ENCODE measurements around the gene MICAL2.

The MICAL2 gene

GRCh38 chr11:12103411-12104225, 6.8 kb upstream of the MICAL2 start:
- no peaks in the 10 kb centered on the region for H3K36me3 ChIP-seq (ENCODE audit: insufficient read depth, low read depth, low read length)
- peak overlapping the region; percentile 23; the same call in 1 of the 2 replicates for H3K4me3 ChIP-seq (ENCODE audit: low read length)
- no peak overlapping the region for H3K27ac ChIP-seq (ENCODE audit: low read length)
- peaks cover 19% of the 10 kb centered on the region; the same call in 1 of the 2 replicates for H3K27me3 ChIP-seq (ENCODE audit: insufficient read depth, low read length)
- H3K4me1 ChIP-seq (ENCODE audit: insufficient read depth, low read length) = peaks cover 19% of the 10 kb centered on the region
- no peak overlapping the region for H3K9ac ChIP-seq (ENCODE audit: low read depth, low read length)
- no peaks in the 10 kb centered on the region for H3K9me3 ChIP-seq (ENCODE audit: insufficient read depth, low read depth, low read length)

DNA sequence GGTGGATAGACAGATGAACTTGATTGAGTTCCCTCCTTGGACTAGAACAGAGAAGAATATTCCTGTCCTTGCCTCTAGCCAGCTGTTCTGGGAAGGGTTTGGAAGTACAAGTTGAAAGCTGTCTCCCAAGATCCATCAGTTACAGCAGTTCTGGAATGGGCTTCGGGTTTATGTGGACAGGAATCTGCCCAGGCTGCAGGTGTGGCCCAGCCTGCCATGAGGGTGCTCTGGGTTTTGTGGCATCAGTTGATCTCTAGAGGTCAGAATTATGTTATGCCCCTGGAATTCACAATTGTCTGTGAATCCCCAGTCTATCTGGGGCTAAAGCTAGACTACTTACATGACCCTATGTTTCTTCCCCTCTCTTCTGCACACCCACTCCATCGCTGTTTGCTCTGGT, 4.9 kb upstream of the MICAL2 start:
- H3K4me3 ChIP-seq (ENCODE audit: low read length) = no peak overlapping the region
- no peaks in the 10 kb centered on the region for H3K9me3 ChIP-seq (ENCODE audit: insufficient read depth, low read depth, low read length)
- H3K27ac ChIP-seq (ENCODE audit: low read length) = no peak overlapping the region
- no peaks in the 10 kb centered on the region for H3K36me3 ChIP-seq (ENCODE audit: insufficient read depth, low read depth, low read length)
- H3K27me3 ChIP-seq (ENCODE audit: insufficient read depth, low read length) = peaks cover 35% of the 10 kb centered on the region
- H3K9ac ChIP-seq (ENCODE audit: low read depth, low read length) = no peak overlapping the region
- H3K4me1 ChIP-seq (ENCODE audit: insufficient read depth, low read length) = peaks cover 19% of the 10 kb centered on the region

DNA sequence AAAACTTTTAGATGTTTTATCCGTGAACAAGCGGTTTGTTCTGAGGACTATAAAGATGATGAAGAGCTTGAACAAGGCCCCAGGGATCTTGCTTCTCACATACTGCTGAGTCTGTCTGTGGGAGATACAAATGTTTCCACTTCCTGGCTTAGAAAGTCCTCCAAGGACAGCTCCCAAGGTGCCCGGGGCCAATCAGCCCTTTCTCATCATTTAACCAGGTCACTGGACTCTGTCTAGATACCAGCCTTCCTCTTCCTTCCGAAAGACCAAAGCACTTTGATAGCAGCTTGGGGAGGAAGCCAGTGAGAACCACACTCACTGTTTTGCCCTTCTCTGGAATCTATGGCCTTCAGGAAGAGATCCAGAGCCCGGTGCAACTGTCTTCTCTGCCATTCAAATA, 4.3 kb upstream of the MICAL2 start:
- H3K9ac ChIP-seq (ENCODE audit: low read depth, low read length) = no peak overlapping the region
- no peak overlapping the region for H3K27ac ChIP-seq (ENCODE audit: low read length)
- peaks cover 40% of the 10 kb centered on the region for H3K27me3 ChIP-seq (ENCODE audit: insufficient read depth, low read length)
- peaks cover 19% of the 10 kb centered on the region for H3K4me1 ChIP-seq (ENCODE audit: insufficient read depth, low read length)
- H3K36me3 ChIP-seq (ENCODE audit: insufficient read depth, low read depth, low read length) = no peaks in the 10 kb centered on the region
- H3K9me3 ChIP-seq (ENCODE audit: insufficient read depth, low read depth, low read length) = no peaks in the 10 kb centered on the region
- H3K4me3 ChIP-seq (ENCODE audit: low read length) = no peak overlapping the region

DNA sequence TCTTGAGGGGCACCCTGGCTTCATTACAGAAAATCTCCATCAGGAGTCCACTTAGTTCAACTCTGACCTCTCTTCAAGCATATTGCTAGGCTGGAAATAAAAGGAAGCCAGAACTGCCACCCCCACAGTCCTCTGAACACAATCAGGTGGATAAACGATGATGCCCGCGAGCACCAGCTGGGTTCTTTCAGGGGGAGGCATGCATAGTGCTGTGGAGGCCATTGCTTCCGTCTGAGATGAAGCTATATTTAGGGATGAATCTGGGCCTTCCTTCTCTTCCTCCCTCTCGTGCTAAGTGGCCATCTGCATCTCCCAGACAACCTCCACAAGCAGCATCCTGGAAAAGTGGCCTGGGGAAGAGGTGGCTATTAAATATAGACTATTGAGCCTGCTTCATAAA, 3.9 kb upstream of the MICAL2 start:
- Histone ChIP-seq H3K4me3 (ENCODE audit: low read length) (no peak overlapping the region), H3K9ac (ENCODE audit: low read depth, low read length) (no peak overlapping the region), H3K27me3 (ENCODE audit: insufficient read depth, low read length) (peaks cover 44% of the 10 kb centered on the region), H3K27ac (ENCODE audit: low read length) (no peak overlapping the region), H3K4me1 (ENCODE audit: insufficient read depth, low read length) (peaks cover 19% of the 10 kb centered on the region), H3K36me3 (ENCODE audit: insufficient read depth, low read depth, low read length) (no peaks in the 10 kb centered on the region), H3K9me3 (ENCODE audit: insufficient read depth, low read depth, low read length) (no peaks in the 10 kb centered on the region)

DNA sequence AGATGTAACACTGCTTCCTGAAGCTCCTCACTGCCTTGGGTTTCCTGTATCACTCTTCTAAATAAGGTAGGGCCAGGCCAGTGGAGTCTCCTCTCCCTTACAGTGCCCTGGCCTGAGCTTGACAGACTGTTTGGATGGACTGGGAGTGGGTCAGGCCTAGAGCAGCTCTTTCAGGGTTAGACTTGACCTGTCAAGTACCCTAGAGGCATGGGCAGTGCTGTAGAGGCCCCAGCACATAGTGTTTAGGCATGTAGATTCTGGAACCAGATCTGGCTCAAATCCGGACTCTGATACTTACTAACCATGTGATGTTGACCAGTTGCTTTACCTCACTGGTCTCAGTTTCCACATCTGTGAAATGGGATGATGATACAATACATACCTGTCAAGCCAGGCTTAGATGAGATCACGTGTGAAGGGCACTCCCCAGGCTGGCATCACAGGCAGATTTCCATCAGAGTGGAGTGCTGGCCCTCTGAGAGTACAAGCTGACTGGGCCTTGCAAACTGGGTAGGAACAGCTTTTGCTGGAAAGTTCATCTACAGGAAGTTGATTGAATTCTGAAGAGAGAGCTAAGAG, 1.4 kb upstream of the MICAL2 start:
- H3K27me3 ChIP-seq (ENCODE audit: insufficient read depth, low read length) = peaks cover 62% of the 10 kb centered on the region
- H3K36me3 ChIP-seq (ENCODE audit: insufficient read depth, low read depth, low read length) = no peaks in the 10 kb centered on the region
- no peak overlapping the region for H3K4me3 ChIP-seq (ENCODE audit: low read length)
- no peaks in the 10 kb centered on the region for H3K9me3 ChIP-seq (ENCODE audit: insufficient read depth, low read depth, low read length)
- H3K27ac ChIP-seq (ENCODE audit: low read length) = no peak overlapping the region
- H3K9ac ChIP-seq (ENCODE audit: low read depth, low read length) = no peak overlapping the region
- H3K4me1 ChIP-seq (ENCODE audit: insufficient read depth, low read length) = peaks cover 2% of the 10 kb centered on the region

- no peaks in the 10 kb centered on the region for H3K4me1 ChIP-seq (ENCODE audit: insufficient read depth, low read length)
- no peaks in the 10 kb centered on the region for H3K36me3 ChIP-seq (ENCODE audit: insufficient read depth, low read depth, low read length)
- H3K9me3 ChIP-seq (ENCODE audit: insufficient read depth, low read depth, low read length) = no peaks in the 10 kb centered on the region
- H3K4me3 ChIP-seq (ENCODE audit: low read length) = peak overlapping the region; percentile 73
- H3K27ac ChIP-seq (ENCODE audit: low read length) = no peak overlapping the region
- peaks cover 56% of the 10 kb centered on the region for H3K27me3 ChIP-seq (ENCODE audit: insufficient read depth, low read length)
- no peak overlapping the region; the same call in 1 of the 2 replicates for H3K9ac ChIP-seq (ENCODE audit: low read depth, low read length)
Observed at GRCh38 chr11:12109591-12110196, 696 bp upstream of the MICAL2 start.

- Histone ChIP-seq H3K9me3 (ENCODE audit: insufficient read depth, low read depth, low read length) (no peaks in the 10 kb centered on the region), H3K4me1 (ENCODE audit: insufficient read depth, low read length) (no peaks in the 10 kb centered on the region), H3K27me3 (ENCODE audit: insufficient read depth, low read length) (peaks cover 55% of the 10 kb centered on the region), H3K36me3 (ENCODE audit: insufficient read depth, low read depth, low read length) (no peaks in the 10 kb centered on the region), H3K9ac (ENCODE audit: low read depth, low read length) (no peak overlapping the region), H3K27ac (ENCODE audit: low read length) (no peak overlapping the region), H3K4me3 (ENCODE audit: low read length) (peak overlapping the region; percentile 80)
Observed at GRCh38 chr11:12110714-12111548, 541 bp downstream of the MICAL2 start.

DNA sequence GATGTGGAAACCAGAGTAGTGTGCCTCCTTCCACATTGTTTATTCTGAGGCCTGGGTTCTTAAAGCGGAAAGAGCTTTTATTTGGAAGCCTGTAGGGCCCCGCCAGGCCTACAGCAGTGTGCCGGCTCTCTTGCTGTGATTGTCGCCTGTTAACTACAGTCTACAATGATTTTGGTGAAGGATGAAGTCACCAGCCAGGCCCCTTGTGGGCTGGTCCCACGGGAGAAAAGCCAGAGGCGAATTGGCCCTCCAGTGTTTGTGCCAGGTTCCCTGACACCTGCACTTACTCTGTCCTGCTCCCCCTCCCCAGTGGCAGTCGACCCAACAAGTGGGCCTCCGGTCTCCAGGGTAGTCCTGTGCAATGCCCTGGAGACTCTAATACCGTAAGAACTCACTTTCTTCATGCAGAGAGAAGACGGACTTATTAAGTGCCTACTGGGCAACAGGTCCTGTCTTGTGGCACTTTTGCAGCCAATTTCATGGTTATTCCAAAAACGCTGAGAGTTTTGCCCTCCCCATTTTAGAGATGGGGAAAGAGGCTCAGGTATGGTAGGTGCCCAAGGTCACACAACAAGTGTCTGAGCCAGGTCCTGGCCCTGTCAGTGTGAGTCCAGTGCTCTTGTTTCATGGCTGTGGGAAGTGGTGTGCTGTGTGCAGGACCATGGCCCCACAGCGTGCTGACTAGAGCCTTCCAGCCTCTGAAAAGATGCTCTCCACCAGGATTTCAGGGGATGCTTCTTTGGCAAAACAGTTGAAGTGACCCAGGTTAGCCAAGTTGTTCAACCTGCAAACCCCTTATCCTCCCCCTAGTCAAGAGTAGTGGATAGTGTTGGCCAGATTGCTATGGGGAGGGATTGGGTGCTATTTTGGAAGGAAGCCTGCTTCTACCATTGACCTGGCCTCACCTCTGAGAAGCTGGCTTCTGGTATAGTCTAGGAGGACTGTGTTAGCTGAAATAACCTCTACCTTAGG, 1.4 kb downstream of the MICAL2 start:
- peaks cover 51% of the 10 kb centered on the region for H3K27me3 ChIP-seq (ENCODE audit: insufficient read depth, low read length)
- H3K4me3 ChIP-seq (ENCODE audit: low read length) = peak overlapping the region; percentile 80
- no peaks in the 10 kb centered on the region for H3K4me1 ChIP-seq (ENCODE audit: insufficient read depth, low read length)
- no peak overlapping the region for H3K9ac ChIP-seq (ENCODE audit: low read depth, low read length)
- H3K27ac ChIP-seq (ENCODE audit: low read length) = no peak overlapping the region
- no peaks in the 10 kb centered on the region for H3K36me3 ChIP-seq (ENCODE audit: insufficient read depth, low read depth, low read length)
- no peaks in the 10 kb centered on the region for H3K9me3 ChIP-seq (ENCODE audit: insufficient read depth, low read depth, low read length)

- Histone ChIP-seq H3K4me3 (ENCODE audit: low read length) (no peak overlapping the region), H3K9me3 (ENCODE audit: insufficient read depth, low read depth, low read length) (no peaks in the 10 kb centered on the region), H3K27ac (ENCODE audit: low read length) (no peak overlapping the region), H3K27me3 (ENCODE audit: insufficient read depth, low read length) (peaks cover 51% of the 10 kb centered on the region), H3K4me1 (ENCODE audit: insufficient read depth, low read length) (no peaks in the 10 kb centered on the region), H3K36me3 (ENCODE audit: insufficient read depth, low read depth, low read length) (no peaks in the 10 kb centered on the region), H3K9ac (ENCODE audit: low read depth, low read length) (no peak overlapping the region)
Observed at GRCh38 chr11:12112750-12113149, 2.4 kb downstream of the MICAL2 start.

DNA sequence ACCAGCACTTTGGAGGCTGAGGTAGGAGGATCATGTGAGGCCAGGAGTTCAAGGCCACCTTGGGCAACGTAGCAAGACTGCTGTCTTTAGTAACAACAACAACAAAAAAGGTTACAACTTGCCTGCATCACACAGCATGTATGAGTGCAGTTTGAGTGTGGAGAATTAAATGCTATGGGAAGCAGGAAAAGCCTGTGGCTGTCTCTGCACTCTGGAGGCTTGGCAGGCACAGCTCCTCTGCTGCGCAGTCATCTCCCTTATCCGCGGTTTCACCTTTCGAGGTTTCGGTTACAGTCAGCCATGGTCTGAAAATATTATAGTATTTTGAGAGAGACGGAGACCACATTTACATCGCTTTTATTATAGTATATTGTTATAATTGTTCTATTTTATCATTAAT, 2.9 kb downstream of the MICAL2 start:
- H3K9ac ChIP-seq (ENCODE audit: low read depth, low read length) = no peak overlapping the region
- H3K36me3 ChIP-seq (ENCODE audit: insufficient read depth, low read depth, low read length) = no peaks in the 10 kb centered on the region
- no peak overlapping the region for H3K27ac ChIP-seq (ENCODE audit: low read length)
- H3K4me1 ChIP-seq (ENCODE audit: insufficient read depth, low read length) = no peaks in the 10 kb centered on the region
- no peaks in the 10 kb centered on the region for H3K9me3 ChIP-seq (ENCODE audit: insufficient read depth, low read depth, low read length)
- no peak overlapping the region for H3K4me3 ChIP-seq (ENCODE audit: low read length)
- H3K27me3 ChIP-seq (ENCODE audit: insufficient read depth, low read length) = peaks cover 45% of the 10 kb centered on the region
